K562 (cell line): Measurements from ENCODE around the gene CACNA1A. TPM values are rescaled to one million over a fixed set of nuclear protein-coding genes. Genes with fewer than 3 reads are reported as not detected.

Experiments used
- ATAC-seq: fragments of 200-7000 bp; cut with Tn5 transposase; 3 replicates; pipeline ENCODE4 v1.9.1; 2020; ENCODE audit warnings: moderate library complexity
- BruUV-seq: library from RNA; stranded (reverse); fragments of 400-500 nt; replicated peaks from 2 replicates; lab custom pipeline; 2021; lab: Mats Ljungman, UMichigan
- CTCF ChIA-PET: fragments of 300-600 bp; formaldehyde crosslinking; extraction: SDS; loops from one replicate; lab custom pipeline; 2021; ENCODE audit warnings: low intra/inter-chr PET ratio; lab: Yijun Ruan, JAX
- POLR2A ChIA-PET: fragments of 300-600, 350-650 bp; sonication (Branson Sonifier 250); formaldehyde crosslinking; extraction: SDS; loops from one replicate; lab custom pipeline; 2021; ENCODE audit warnings: antibody characterized with exemption, inconsistent platforms; lab: Yijun Ruan, JAX
- DNase-seq, 4 experiments: peaks; one replicate each; pipeline versions ENCODE4 v3.0.0 to v3.0.0-alpha.2; 2011 to 2018; ENCODE audit warnings: low spot score in 3 of 4, mixed read lengths in 3 of 4; ENCODE audit errors: extremely low read depth in 1 of 4
- FAIRE-seq: peaks from 2 replicates; lab custom pipeline; 2011; peaks lifted over from hg19 to GRCh38; lab: Jason Lieb, UNC
- H2AFZ ChIP-seq: 2 replicates; pipeline ENCODE4 v1.6.0; 2011; ENCODE audit warnings: low read depth, low read length, control low read depth, inconsistent platforms
- H3K27ac ChIP-seq: fragments of 200-600 bp; 3 replicates; pipeline ENCODE4 v1.8.0; 2011; ENCODE audit warnings: low read depth, mild to moderate bottlenecking, control low read depth, inconsistent platforms, low read length, moderate library complexity, mixed read lengths; ENCODE audit errors: extremely low read depth
- H3K27me3 ChIP-seq, 2 experiments: fragments of 300-600 bp in 1 of 2; 2 replicates in 1 of 2; 3 replicates in 1 of 2; pipeline versions ENCODE4 v1.6.0 to v1.8.0; 2011; ENCODE audit warnings: inconsistent platforms in 2 of 2, low read length in 2 of 2, mild to moderate bottlenecking in 1 of 2, mixed read lengths in 1 of 2, moderate library complexity in 1 of 2; ENCODE audit not compliant: control insufficient read depth in 2 of 2, insufficient read depth in 2 of 2
- H3K36me3 ChIP-seq: fragments of 300-600 bp; 3 replicates; pipeline ENCODE4 v1.8.0; 2011; ENCODE audit warnings: mild to moderate bottlenecking, low read length, inconsistent platforms; ENCODE audit not compliant: control insufficient read depth, insufficient read depth
- H3K4me1 ChIP-seq, 2 experiments: fragments of 200-600 bp in 1 of 2; replicated peaks in 1 of 2; 2 replicates in 1 of 2; 3 replicates in 1 of 2; pipeline versions ENCODE4 v1.5.1 to v1.8.0; 2011; ENCODE audit warnings: inconsistent platforms in 2 of 2, low read length in 2 of 2, mild to moderate bottlenecking in 1 of 2, mixed read lengths in 1 of 2, moderate library complexity in 1 of 2; ENCODE audit not compliant: control insufficient read depth in 2 of 2, insufficient read depth in 2 of 2
- H3K4me2 ChIP-seq: 2 replicates; pipeline ENCODE4 v1.6.1; 2011; ENCODE audit warnings: low read length, control low read depth, inconsistent platforms, mixed read lengths; ENCODE audit not compliant: insufficient read depth
- H3K4me3 ChIP-seq: fragments of 200-600 bp; sonication (generic), shearing (Covaris generic); 2 replicates; pipeline ENCODE4 v1.5.1; 2016; ENCODE audit warnings: control low read depth, inconsistent platforms
- H3K79me2 ChIP-seq: fragments of 200-600 bp; 3 replicates; pipeline ENCODE4 v1.8.0; 2011; ENCODE audit warnings: low read length, inconsistent platforms; ENCODE audit not compliant: control insufficient read depth, insufficient read depth
- H3K9ac ChIP-seq, 2 experiments: 2 replicates each; pipeline versions ENCODE4 v1.6.0 to v1.6.1; 2011; ENCODE audit warnings: low read depth in 2 of 2, low read length in 2 of 2, control low read depth in 1 of 2, inconsistent platforms in 1 of 2, mild to moderate bottlenecking in 1 of 2, mixed read lengths in 1 of 2; ENCODE audit not compliant: insufficient read depth in 1 of 2
- H3K9me1 ChIP-seq: one replicate; pipeline ENCODE4 v1.6.0; 2011; ENCODE audit warnings: inconsistent platforms, mild to moderate bottlenecking, low read length, moderate library complexity; ENCODE audit not compliant: control insufficient read depth, insufficient read depth
- H3K9me3 ChIP-seq: replicated peaks from 2 replicates; pipeline ENCODE4 v1.5.1; 2011; ENCODE audit warnings: low read depth, low read length, inconsistent platforms; ENCODE audit not compliant: control insufficient read depth, insufficient read depth
- H4K20me1 ChIP-seq: replicated peaks from 2 replicates; pipeline ENCODE4 v1.6.1; 2011; ENCODE audit warnings: low read length, inconsistent platforms, mixed read lengths; ENCODE audit not compliant: control insufficient read depth, insufficient read depth
- FUS ChIP-seq: fragments of 200-400 bp; formaldehyde crosslinking; optimal IDR thresholded peaks from 2 replicates; pipeline ENCODE3; 2017; ENCODE audit warnings: low read depth, low read length
- HMBOX1 ChIP-seq: sonication (generic); IDR thresholded peaks from 2 replicates; pipeline ENCODE4 v1.6.1; 2016
- LARP7 ChIP-seq: fragments of 450-650 bp; IDR thresholded peaks from 2 replicates; pipeline ENCODE4 v1.6.1; 2016
- NBN ChIP-seq: fragments of 450-650 bp; IDR thresholded peaks from 2 replicates; pipeline ENCODE4 v1.6.1; 2016; ENCODE audit warnings: low read depth, mild to moderate bottlenecking
- POLR2G ChIP-seq: fragments of 200-400 bp; formaldehyde crosslinking; IDR thresholded peaks from 2 replicates; pipeline ENCODE4 v1.6.1; 2017; ENCODE audit warnings: low read depth, mild to moderate bottlenecking, antibody characterized with exemption, low read length, moderate library complexity
- RAD51 ChIP-seq: fragments of 450-650 bp; IDR thresholded peaks from 2 replicates; pipeline ENCODE4 v1.7.1; 2016; ENCODE audit warnings: low read depth, mild to moderate bottlenecking, borderline replicate concordance
- SAFB ChIP-seq: fragments of 200-400 bp; formaldehyde crosslinking; IDR thresholded peaks from 2 replicates; pipeline ENCODE4 v1.6.1; 2017; ENCODE audit warnings: low read depth, low read length, borderline replicate concordance
- TCF3 ChIP-seq: sonication (generic); formaldehyde crosslinking; IDR thresholded peaks from 2 replicates; pipeline ENCODE4 v1.4.0; 2020; ENCODE audit warnings: mild to moderate bottlenecking, missing genetic modification reagents
- TFAM ChIP-seq: fragments of 250-450 bp; sonication (Bioruptor Pico); conservative IDR thresholded peaks from 2 replicates; pipeline ENCODE4 v1.5.0; 2021; ENCODE audit warnings: mild to moderate bottlenecking, moderate library complexity
- ZFP91 ChIP-seq: sonication (generic); formaldehyde crosslinking; IDR thresholded peaks from 2 replicates; pipeline ENCODE4 v1.8.0; 2022; ENCODE audit warnings: mild to moderate bottlenecking, missing genetic modification reagents
- ZMIZ1 ChIP-seq, 2 experiments: fragments of 150-350 bp in 1 of 2; IDR thresholded peaks; 2 replicates each; pipeline ENCODE4 v1.6.1; 2012 to 2016; ENCODE audit warnings: low read depth in 2 of 2, low read length in 2 of 2, mild to moderate bottlenecking in 1 of 2, moderate library complexity in 1 of 2
- WGBS: fragments of 100-300 bp; shearing (Covaris generic); methylation state at CpG from one replicate; pipeline ENCODE4 v1.1.6; 2016; ENCODE audit warnings: low coverage, mixed read lengths; ENCODE audit not compliant: insufficient coverage; ENCODE audit errors: missing lambda C conversion rate; 5-methylcytosine and 5-hydroxymethylcytosine counted together
- in situ Hi-C: fragments of 300-500 bp; cut with MboI; formaldehyde crosslinking; loops from 4 replicates; pipeline ENCODE4 v1.15.0; 2018; ENCODE audit warnings: inconsistent platforms, mixed read lengths
- intact Hi-C: fragments of 100-400 bp; cut with micrococcal nuclease; formaldehyde crosslinking; loops from 2 replicates; pipeline ENCODE4 v1.14.2; 2022
- polyA plus RNA-seq, 8 experiments: library from polyadenylated mRNA; depleted of rRNA in 4 of 8; stranded (reverse) in 5 of 8; unstranded in 3 of 8; fragments of >200 nt; fragmentation: Nextera tagmentation in 2 of 8; fragmentation: Illumina TruSeq in 1 of 8; extraction: Ambion mirVana in 2 of 8; extraction: Trizol in 1 of 8; gene quantifications; 2 replicates each; pipeline versions ENCODE4 v1.2.1 to v1.2.3, GENCODE V29; 2011 to 2014; ENCODE audit warnings: inconsistent platforms in 1 of 8, missing spikeins in 1 of 8
- total RNA-seq, 7 experiments: library from RNA; depleted of rRNA in 6 of 7; stranded (reverse); fragments of >200 nt in 6 of 7; fragmentation: Illumina TruSeq in 2 of 7; extraction: Trizol in 2 of 7; gene quantifications; 2 replicates each; pipeline versions ENCODE4 v1.2.1 to v1.2.3, GENCODE V29; 2011 to 2021; ENCODE audit warnings: low replicate concordance in 1 of 7

CACNA1A gene
- total and polyA plus RNA-seq, 9 of the 15 experiments (the other 6 are each of a cell fraction or from before 2014, with no cell fraction given) = 0.03 to 0.20 (median 0.09) TPM; not detected in 1

- no peak for TF ChIP-seq HMBOX1
- no peak for TF ChIP-seq SAFB
- no peak for TF ChIP-seq POLR2G
Measured at GRCh38 chr19:13339869-13340268, 166.4 kb downstream of the CACNA1A start (continued).

- CTCF ChIA-PET = no interaction called here
- no peaks in the 10 kb centered on the region for H3K9me1 ChIP-seq
- no peaks in the 10 kb centered on the region for H3K4me1 ChIP-seq
- no peak for ATAC-seq
- no peak overlapping the region for H3K4me3 ChIP-seq
- no peaks in the 10 kb centered on the region for H3K36me3 ChIP-seq
- POLR2A ChIA-PET = interaction anchor here (0.6 to 2.2 kb wide), 2 partner anchors 8 to 99 kb away, joined by 3 to 7 read pairs; no protein-coding TSS in a partner anchor
- intact Hi-C loops = no loop called here
- H3K9ac ChIP-seq = no peak overlapping the region
- no TSS peak for BruUV-seq
- H3K4me2 ChIP-seq = no peak overlapping the region
- H3K9me3 ChIP-seq = no peaks in the 10 kb centered on the region
- no peaks in the 10 kb centered on the region for H4K20me1 ChIP-seq
- H3K27me3 ChIP-seq = peaks cover 3 to 18% of the 10 kb centered on the region in 2 experiments; a peak in 3 of 5 replicates
- WGBS = 0% methylated on average over 3 of the region's 3 CpGs
- no peak overlapping the region for H3K27ac ChIP-seq
- no peak for DNase-seq
- in situ Hi-C loops = no loop called here
- H3K79me2 ChIP-seq = no peaks in the 10 kb centered on the region
- H2AFZ ChIP-seq = no peak overlapping the region
- no peak for FAIRE-seq
- no peak for TF ChIP-seq NBN
- no peak for TF ChIP-seq RAD51
- no peak for TF ChIP-seq TCF3
- TF ChIP-seq LARP7 = no peak
- TF ChIP-seq ZMIZ1 (IDR thresholded peaks at IDR 0.05; ENCODE audit: low read depth in 2 of 2, low read length in 2 of 2) = no peak
- TF ChIP-seq FUS = no peak
- TF ChIP-seq ZFP91 (CRISPR knock-in tag) = no peak
- no peak for TF ChIP-seq TFAM
Measured at GRCh38 chr19:13337181-13337580, 169.1 kb downstream of the CACNA1A start.
